PFSK-1 (cell line): ENCODE data around the gene SLC12A6.
A peak's percentile ranks its signal among the peaks of the same experiment; 100 is the strongest.

ENCODE experiments used
- FOXP2 ChIP-seq: optimal IDR thresholded peaks from 2 replicates; pipeline ENCODE3; 2011; ENCODE audit warnings: borderline replicate concordance, control low read depth, inconsistent platforms; ENCODE audit not compliant: insufficient read depth; ENCODE audit errors: extremely low read length, extremely low read depth
- POLR2AphosphoS5 ChIP-seq: IDR thresholded peaks from 2 replicates; pipeline ENCODE4 v1.6.1; 2012; ENCODE audit warnings: low read depth, mild to moderate bottlenecking, control low read depth, low read length, moderate library complexity
- REST ChIP-seq, 2 experiments: IDR thresholded peaks; 2 replicates each; pipeline versions ENCODE4 v1.6.1 to v1.8.0; 2011 to 2012; ENCODE audit warnings: low read depth in 2 of 2, low read length in 2 of 2, control low read depth in 1 of 2, inconsistent platforms in 1 of 2, mild to moderate bottlenecking in 1 of 2, moderate library complexity in 1 of 2; ENCODE audit not compliant: insufficient read depth in 1 of 2
- SIN3A ChIP-seq: IDR thresholded peaks from 2 replicates; pipeline ENCODE4 v1.6.1; 2012; ENCODE audit warnings: mild to moderate bottlenecking, low read length, moderate library complexity, borderline replicate concordance; ENCODE audit not compliant: insufficient read depth
- TAF1 ChIP-seq: IDR thresholded peaks from 2 replicates; pipeline ENCODE4 v1.6.1; 2012; ENCODE audit warnings: low read length, control low read depth, borderline replicate concordance; ENCODE audit not compliant: insufficient read depth

The SLC12A6 gene

GRCh38 chr15:34370643-34371042, 33.1 kb upstream of the SLC12A6 start:
- TF ChIP-seq REST (IDR thresholded peaks at IDR 0.05; ENCODE audit: insufficient read depth in 1 of 2, low read depth in 2 of 2, low read length in 2 of 2): no peak
- TF ChIP-seq FOXP2: no peak
- no peak for TF ChIP-seq POLR2AphosphoS5
- no peak for TF ChIP-seq SIN3A
- no peak for TF ChIP-seq TAF1

GRCh38 chr15:34370129-34370528, 32.5 kb upstream of the SLC12A6 start:
- TF ChIP-seq TAF1 (no peak), FOXP2 (no peak), POLR2AphosphoS5 (no peak), SIN3A (no peak), REST (IDR thresholded peaks at IDR 0.05; ENCODE audit: insufficient read depth in 1 of 2, low read depth in 2 of 2, low read length in 2 of 2) (no peak)

DNA sequence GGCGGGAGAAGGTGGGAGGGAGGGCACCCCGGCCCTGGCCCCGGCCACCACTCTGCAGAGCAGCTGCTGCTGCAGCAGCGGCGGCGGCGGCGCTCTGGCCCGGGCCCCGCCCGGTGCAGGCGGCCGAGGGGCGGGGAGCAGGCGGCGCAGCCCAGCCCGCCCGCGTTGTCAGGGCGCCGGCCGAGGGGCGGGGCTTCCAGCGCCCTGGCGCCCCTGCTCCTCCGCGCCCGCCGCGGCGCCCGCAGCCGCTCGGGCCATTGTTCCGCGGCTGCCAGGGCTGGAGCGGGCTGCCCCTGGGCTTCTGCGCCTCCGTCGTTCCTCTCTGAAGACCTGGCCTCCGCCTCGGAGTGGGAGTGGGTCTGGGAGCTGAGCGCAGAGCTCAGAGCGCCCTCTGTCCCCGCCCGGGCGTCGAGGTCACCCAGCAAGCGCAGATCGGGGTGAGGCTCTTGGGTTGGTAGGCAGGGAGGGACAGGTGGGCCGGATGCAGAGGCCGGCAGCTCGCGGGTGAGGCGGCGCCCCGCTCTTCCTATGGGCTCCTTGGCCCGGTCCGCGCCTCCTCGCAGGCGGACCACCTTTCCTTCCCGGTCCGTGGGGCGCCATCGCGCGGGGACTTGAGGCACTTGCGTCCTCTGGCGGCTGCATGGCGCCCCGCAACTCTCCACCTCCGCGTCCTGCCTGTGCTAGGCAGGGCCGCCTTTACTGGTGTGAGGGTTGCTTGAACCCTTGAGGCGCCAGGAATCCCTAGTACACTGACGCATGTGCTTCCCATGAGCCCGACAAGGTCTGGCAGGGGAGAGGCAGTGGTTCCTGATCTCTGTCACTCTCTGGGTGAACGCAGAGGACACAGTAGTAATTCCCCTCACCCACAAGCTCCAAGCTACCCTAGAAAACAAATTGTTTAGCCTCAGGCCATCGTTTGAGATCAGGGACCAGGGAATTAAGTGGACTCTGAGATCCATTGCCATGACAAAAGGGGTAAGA, 29.8 kb upstream of the SLC12A6 start, which contains the start of gene LPCAT4:
LPCAT4 (minus strand) TSS at position 96 of the 981 bp plus-strand sequence. CDS start 96 bp downstream, outside the sequence.
- TF ChIP-seq REST (IDR thresholded peaks at IDR 0.05; ENCODE audit: insufficient read depth in 1 of 2, low read depth in 2 of 2, low read length in 2 of 2): no peak
- peak; percentile 78 for TF ChIP-seq FOXP2
- TF ChIP-seq POLR2AphosphoS5: peak; percentile 74
- no peak for TF ChIP-seq SIN3A
- peak; percentile 37; the same call in 1 of the 2 replicates for TF ChIP-seq TAF1

- TF ChIP-seq FOXP2 (peak; percentile 31), REST (IDR thresholded peaks at IDR 0.05; ENCODE audit: insufficient read depth in 1 of 2, low read depth in 2 of 2, low read length in 2 of 2) (no peak), POLR2AphosphoS5 (peak; percentile 51), SIN3A (peak; percentile 82; the same call in 1 of the 2 replicates), TAF1 (no peak)
Observed at GRCh38 chr15:34366271-34367065, 28.9 kb upstream of the SLC12A6 start.
